Neural cell (in vitro differentiated cells): ENCODE data around the gene ZBTB7C.

Experiments used
- CTCF ChIP-seq: fragments of 450-650 bp; IDR thresholded peaks from 2 replicates; pipeline ENCODE4 v1.5.1; 2014; ENCODE audit warnings: antibody characterized with exemption, mild to moderate bottlenecking, moderate library complexity; ENCODE audit not compliant: poor library complexity, severe bottlenecking
- EZH2 ChIP-seq: fragments of 200-600, 300-800 bp; shearing (Covaris generic), sonication (generic); IDR thresholded peaks from 2 replicates; pipeline ENCODE4 v1.6.1; 2014; ENCODE audit warnings: antibody characterized with exemption, low read length, borderline replicate concordance, mild to moderate bottlenecking; ENCODE audit not compliant: insufficient read depth, poor library complexity, severe bottlenecking
- POLR2AphosphoS5 ChIP-seq: IDR thresholded peaks from 2 replicates; pipeline ENCODE4 v1.6.1; 2012
- RAD21 ChIP-seq: fragments of 450-650 bp; conservative IDR thresholded peaks from 2 replicates; pipeline ENCODE4 v1.6.1; 2014; ENCODE audit warnings: antibody characterized with exemption, mild to moderate bottlenecking, moderate library complexity
- SMC3 ChIP-seq: fragments of 450-650 bp; conservative IDR thresholded peaks from 2 replicates; pipeline ENCODE4 v1.6.1; 2014; ENCODE audit warnings: antibody characterized with exemption, mild to moderate bottlenecking, moderate library complexity; ENCODE audit not compliant: poor library complexity

GRCh38 chr18:48407358-48407757, 1.8 kb downstream of the ZBTB7C start:
- TF ChIP-seq CTCF, result no peak
- TF ChIP-seq POLR2AphosphoS5, result no peak
- no peak for TF ChIP-seq EZH2
- TF ChIP-seq RAD21, result no peak
- no peak for TF ChIP-seq SMC3
